Inflammatory macrophage (primary cell): ENCODE data around the gene HOXB5.

Source experiments
- DNase-seq, 2 donors: peaks; one replicate each; pipeline ENCODE4 v3.0.0-alpha.2; 2020 to 2022

HOXB5 gene

GRCh38 chr17:48601539-48602425, 8.2 kb upstream of the HOXB5 start:
- no peak for DNase-seq

- no peak for DNase-seq
Observed at GRCh38 chr17:48601207-48601538, 7.6 kb upstream of the HOXB5 start.

- DNase-seq: no peak
Observed at GRCh38 chr17:48600244-48601098, 6.9 kb upstream of the HOXB5 start.

- no peak for DNase-seq
Observed at GRCh38 chr17:48599354-48599753, 5.8 kb upstream of the HOXB5 start.

GRCh38 chr17:48598736-48599135, 5.2 kb upstream of the HOXB5 start:
- DNase-seq: no peak

- DNase-seq: peak; percentile 46 to 51
Observed at GRCh38 chr17:48597778-48598631, 4.4 kb upstream of the HOXB5 start.

GRCh38 chr17:48597528-48597777, 3.9 kb upstream of the HOXB5 start:
- no peak for DNase-seq

GRCh38 chr17:48596735-48597527, 3.4 kb upstream of the HOXB5 start:
- no peak for DNase-seq

- DNase-seq: no peak
Observed at GRCh38 chr17:48596000-48596734, 2.6 kb upstream of the HOXB5 start.

- DNase-seq: no peak
Observed at GRCh38 chr17:48595278-48595999, 1.9 kb upstream of the HOXB5 start.

GRCh38 chr17:48594538-48595277, 1.1 kb upstream of the HOXB5 start:
- DNase-seq: no peak

- peak; percentile 60 to 65 for DNase-seq
Observed at GRCh38 chr17:48593840-48594537, 410 bp upstream of the HOXB5 start.

- no peak for DNase-seq
Observed at GRCh38 chr17:48592577-48592976, 1.0 kb downstream of the HOXB5 start.

- DNase-seq: no peak
Observed at GRCh38 chr17:48592057-48592514, 1.5 kb downstream of the HOXB5 start.

- DNase-seq: no peak
Observed at GRCh38 chr17:48591255-48592056, 2.1 kb downstream of the HOXB5 start.

GRCh38 chr17:48590607-48591161, 2.9 kb downstream of the HOXB5 start:
- DNase-seq: no peak

- DNase-seq: no peak
Observed at GRCh38 chr17:48589831-48590606, 3.6 kb downstream of the HOXB5 start, which contains the start of gene HOXB3. HOXB3 (minus strand) TSS chr17:48590241; CDS start chr17:48552474, 37,767 bp downstream.
